Measurements from ENCODE around the gene CSF2. TPM values are rescaled to one million over a fixed set of nuclear protein-coding genes. Genes with fewer than 3 reads are reported as not detected.

Gene CSF2
- total and polyA plus RNA-seq, 2 donors (not counting 1 experiment from before 2014, with no cell fraction given): not detected

- Histone ChIP-seq H2AFZ (ENCODE audit: insufficient read depth, low read depth, low read length, poor library complexity, severe bottlenecking) (no peak overlapping the region), H3K4me3 (ENCODE audit: control extremely low read depth in 1 of 5, extremely low read depth in 1 of 5, insufficient read depth in 1 of 5, low read depth in 2 of 5, low read length in 4 of 5) (no peak overlapping the region), H3K27me3 (replicated peaks in 1 of 4; ENCODE audit: control extremely low read depth in 1 of 4, control insufficient read depth in 3 of 4, insufficient read depth in 4 of 4, low read length in 3 of 4) (peaks cover 0 to 7% (median 0%) of the 10 kb centered on the region in 4 experiments), H3K79me2 (ENCODE audit: control insufficient read depth, insufficient read depth, low read length) (no peaks in the 10 kb centered on the region), H3K27ac (ENCODE audit: low read length in 2 of 2) (no peak overlapping the region), H3K4me1 (ENCODE audit: control insufficient read depth in 2 of 2, insufficient read depth in 2 of 2, low read length in 2 of 2) (no peaks in the 10 kb centered on the region), H3K36me3 (replicated peaks in 1 of 2; ENCODE audit: control extremely low read depth in 1 of 2, control insufficient read depth in 1 of 2, extremely low read depth in 1 of 2, insufficient read depth in 2 of 2, low read length in 1 of 2) (no peaks in the 10 kb centered on the region), H3K4me2 (replicated peaks; ENCODE audit: low read depth, low read length, poor library complexity, severe bottlenecking) (no peak overlapping the region), H3K9ac (ENCODE audit: low read length) (no peak overlapping the region), H3K9me3 (ENCODE audit: control extremely low read depth in 1 of 3, control insufficient read depth in 2 of 3, insufficient read depth in 1 of 3, low read length in 2 of 3) (no peaks in the 10 kb centered on the region), H4K20me1 (ENCODE audit: control insufficient read depth, insufficient read depth, low read length, poor library complexity, severe bottlenecking) (no peaks in the 10 kb centered on the region)
- Mint-ChIP-seq H3K27ac (no peak overlapping the region), H3K4me1 (no peaks in the 10 kb centered on the region), H3K27me3 (peaks cover 4% of the 10 kb centered on the region), H3K9me3 (ENCODE audit: insufficient read depth) (no peaks in the 10 kb centered on the region), H3K4me3 (no peak overlapping the region)
- TF ChIP-seq CTCF (IDR thresholded peaks at IDR 0.05): no peak
- TF ChIP-seq EZH2 (IDR thresholded peaks at IDR 0.05; ENCODE audit: borderline replicate concordance, insufficient read depth, low read depth, low read length, poor library complexity, severe bottlenecking): no peak
- intact Hi-C loops (cut with micrococcal nuclease): no loop called here
- 97% methylated on average over 12 of the region's 12 CpGs for WGBS (ENCODE audit: insufficient coverage)
- ChIA-PET CTCF (no interaction called here), POLR2A (no interaction called here)
- no peak for ATAC-seq (ENCODE audit: low read depth)
- no peak for DNase-seq
Measured at GRCh38 chr5:132049559-132049958, 24.0 kb upstream of the CSF2 start.

GRCh38 chr5:132050136-132050535 is 23.5 kb upstream of the CSF2 start:
- POLR2A ChIA-PET: no interaction called here
- no peak overlapping the region for H3K27ac ChIP-seq (ENCODE audit: low read length in 2 of 2)

More at GRCh38 chr5:132050136-132050535, 23.5 kb upstream of the CSF2 start:
- Mint-ChIP-seq H3K4me1 (no peaks in the 10 kb centered on the region), H3K4me3 (no peak overlapping the region), H3K27ac (no peak overlapping the region), H3K9me3 (ENCODE audit: insufficient read depth) (no peaks in the 10 kb centered on the region), H3K27me3 (peaks cover under 1% of the 10 kb centered on the region)
- Histone ChIP-seq H3K27me3 (replicated peaks in 1 of 4; ENCODE audit: control extremely low read depth in 1 of 4, control insufficient read depth in 3 of 4, insufficient read depth in 4 of 4, low read length in 3 of 4) (peaks cover 0 to 7% (median 0%) of the 10 kb centered on the region in 4 experiments), H3K9me3 (ENCODE audit: control extremely low read depth in 1 of 3, control insufficient read depth in 2 of 3, insufficient read depth in 1 of 3, low read length in 2 of 3) (no peaks in the 10 kb centered on the region), H3K4me1 (ENCODE audit: control insufficient read depth in 2 of 2, insufficient read depth in 2 of 2, low read length in 2 of 2) (no peaks in the 10 kb centered on the region), H3K79me2 (ENCODE audit: control insufficient read depth, insufficient read depth, low read length) (no peaks in the 10 kb centered on the region), H3K9ac (ENCODE audit: low read length) (no peak overlapping the region), H3K36me3 (replicated peaks in 1 of 2; ENCODE audit: control extremely low read depth in 1 of 2, control insufficient read depth in 1 of 2, extremely low read depth in 1 of 2, insufficient read depth in 2 of 2, low read length in 1 of 2) (no peaks in the 10 kb centered on the region), H4K20me1 (ENCODE audit: control insufficient read depth, insufficient read depth, low read length, poor library complexity, severe bottlenecking) (no peaks in the 10 kb centered on the region), H3K4me3 (ENCODE audit: control extremely low read depth in 1 of 5, extremely low read depth in 1 of 5, insufficient read depth in 1 of 5, low read depth in 2 of 5, low read length in 4 of 5) (no peak overlapping the region), H3K4me2 (replicated peaks; ENCODE audit: low read depth, low read length, poor library complexity, severe bottlenecking) (no peak overlapping the region), H2AFZ (ENCODE audit: insufficient read depth, low read depth, low read length, poor library complexity, severe bottlenecking) (no peak overlapping the region)
- TF ChIP-seq CTCF (IDR thresholded peaks at IDR 0.05): no peak
- TF ChIP-seq EZH2 (IDR thresholded peaks at IDR 0.05; ENCODE audit: borderline replicate concordance, insufficient read depth, low read depth, low read length, poor library complexity, severe bottlenecking): no peak
- WGBS (ENCODE audit: insufficient coverage): 13% methylated on average over 5 of the region's 5 CpGs
- CTCF ChIA-PET: no interaction called here
- intact Hi-C loops (cut with micrococcal nuclease): no loop called here
- DNase-seq (no peak), ATAC-seq (ENCODE audit: low read depth) (no peak)

All from B cell (primary cell).